ENCODE data around the gene CAPN9.

CAPN9 gene

GRCh38 chr1:230781131-230781530 is 33.9 kb downstream of the CAPN9 start:
- Histone ChIP-seq H3K4me1 (ENCODE audit: insufficient read depth, low read length) (no peaks in the 10 kb centered on the region), H3K9me3 (ENCODE audit: insufficient read depth, low read length, severe bottlenecking) (no peaks in the 10 kb centered on the region), H3K27me3 (ENCODE audit: insufficient read depth, low read length, poor library complexity) (peaks cover 4% of the 10 kb centered on the region), H2AFZ (ENCODE audit: low read depth, low read length) (no peak overlapping the region), H3K79me2 (ENCODE audit: insufficient read depth, low read length) (no peaks in the 10 kb centered on the region), H3K36me3 (ENCODE audit: insufficient read depth, low read length) (no peaks in the 10 kb centered on the region), H4K20me1 (ENCODE audit: insufficient read depth, low read length) (no peaks in the 10 kb centered on the region), H3K4me2 (ENCODE audit: insufficient read depth, low read length) (no peak overlapping the region), H3K4me3 (ENCODE audit: low read depth in 1 of 2, low read length in 2 of 2) (no peak overlapping the region), H3K9ac (ENCODE audit: low read depth, low read length) (no peak overlapping the region), H3K27ac (ENCODE audit: low read length) (no peak overlapping the region)
- no peak for ATAC-seq (ENCODE audit: insufficient read depth, low read depth)
- TF ChIP-seq CTCF (IDR thresholded peaks at IDR 0.05; ENCODE audit: borderline replicate concordance, extremely low read depth, low read length, poor library complexity, severe bottlenecking) (no peak), EZH2 (IDR thresholded peaks at IDR 0.05; ENCODE audit: borderline replicate concordance, low read depth, low read length, severe bottlenecking) (no peak)
- DNase-seq = no peak

GRCh38 chr1:230781594-230781993 is 34.4 kb downstream of the CAPN9 start:
- Histone ChIP-seq H3K4me2 (ENCODE audit: insufficient read depth, low read length) (no peak overlapping the region), H3K4me1 (ENCODE audit: insufficient read depth, low read length) (no peaks in the 10 kb centered on the region), H3K36me3 (ENCODE audit: insufficient read depth, low read length) (no peaks in the 10 kb centered on the region), H4K20me1 (ENCODE audit: insufficient read depth, low read length) (no peaks in the 10 kb centered on the region), H3K27ac (ENCODE audit: low read length) (no peak overlapping the region), H3K9me3 (ENCODE audit: insufficient read depth, low read length, severe bottlenecking) (no peaks in the 10 kb centered on the region), H2AFZ (ENCODE audit: low read depth, low read length) (no peak overlapping the region), H3K79me2 (ENCODE audit: insufficient read depth, low read length) (no peaks in the 10 kb centered on the region), H3K27me3 (ENCODE audit: insufficient read depth, low read length, poor library complexity) (peaks cover 4% of the 10 kb centered on the region), H3K9ac (ENCODE audit: low read depth, low read length) (no peak overlapping the region), H3K4me3 (ENCODE audit: low read depth in 1 of 2, low read length in 2 of 2) (no peak overlapping the region)
- TF ChIP-seq EZH2 (IDR thresholded peaks at IDR 0.05; ENCODE audit: borderline replicate concordance, low read depth, low read length, severe bottlenecking) = no peak
- TF ChIP-seq CTCF (IDR thresholded peaks at IDR 0.05; ENCODE audit: borderline replicate concordance, extremely low read depth, low read length, poor library complexity, severe bottlenecking) = no peak
- no peak for ATAC-seq (ENCODE audit: insufficient read depth, low read depth)
- no peak for DNase-seq

GRCh38 chr1:230784163-230784562 is 37.0 kb downstream of the CAPN9 start:
- Histone ChIP-seq H3K79me2 (ENCODE audit: insufficient read depth, low read length) (no peaks in the 10 kb centered on the region), H3K9ac (ENCODE audit: low read depth, low read length) (no peak overlapping the region), H3K4me2 (ENCODE audit: insufficient read depth, low read length) (no peak overlapping the region), H3K9me3 (ENCODE audit: insufficient read depth, low read length, severe bottlenecking) (no peaks in the 10 kb centered on the region), H3K4me1 (ENCODE audit: insufficient read depth, low read length) (no peaks in the 10 kb centered on the region), H3K4me3 (ENCODE audit: low read depth in 1 of 2, low read length in 2 of 2) (no peak overlapping the region), H3K27ac (ENCODE audit: low read length) (no peak overlapping the region), H2AFZ (ENCODE audit: low read depth, low read length) (no peak overlapping the region), H3K27me3 (ENCODE audit: insufficient read depth, low read length, poor library complexity) (no peaks in the 10 kb centered on the region), H4K20me1 (ENCODE audit: insufficient read depth, low read length) (no peaks in the 10 kb centered on the region), H3K36me3 (ENCODE audit: insufficient read depth, low read length) (no peaks in the 10 kb centered on the region)
- no peak for TF ChIP-seq CTCF (IDR thresholded peaks at IDR 0.05; ENCODE audit: borderline replicate concordance, extremely low read depth, low read length, poor library complexity, severe bottlenecking)
- TF ChIP-seq EZH2 (IDR thresholded peaks at IDR 0.05; ENCODE audit: borderline replicate concordance, low read depth, low read length, severe bottlenecking) = no peak
- DNase-seq = no peak
- no peak for ATAC-seq (ENCODE audit: insufficient read depth, low read depth)

Measured in DND-41 (cell line).